ENCODE results near the gene RARS2.
"Not testable (repeated sequence)": the region's sequence is repeated elsewhere in the genome, so short reads cannot be mapped to it uniquely, and the experiment has no call there.

Gene RARS2

DNA sequence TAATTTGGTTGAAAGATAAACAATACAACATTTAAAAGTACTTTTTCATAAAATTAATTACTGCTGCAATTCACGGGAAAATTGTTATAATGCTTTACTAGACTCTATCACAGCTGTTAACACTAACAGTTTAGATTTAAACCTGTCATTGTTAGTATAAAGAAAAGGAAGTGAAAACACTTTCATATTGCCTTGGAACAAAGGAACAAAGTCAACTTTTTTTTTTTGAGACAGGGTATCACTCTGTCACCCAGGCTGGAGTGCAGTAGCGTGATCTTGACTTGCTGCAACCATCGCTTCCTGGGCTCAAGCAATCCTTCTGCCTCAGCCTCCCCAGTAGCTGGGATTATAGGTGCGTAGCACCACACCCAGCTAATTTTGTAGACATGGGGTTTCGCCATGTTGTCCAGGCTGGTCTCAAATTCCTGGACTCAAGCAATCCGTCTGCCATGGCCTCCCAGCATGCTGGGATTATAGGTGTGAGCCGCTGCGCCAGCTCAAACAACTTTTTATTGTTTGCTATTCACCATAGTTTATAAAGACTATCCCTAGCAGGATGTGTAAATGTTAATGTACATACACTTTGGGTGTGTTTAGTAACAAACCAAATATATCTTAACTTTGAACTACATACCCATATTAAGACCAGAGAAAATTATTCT, 94.9 kb downstream of the RARS2 start:
- DNase-seq = no peak

DNA sequence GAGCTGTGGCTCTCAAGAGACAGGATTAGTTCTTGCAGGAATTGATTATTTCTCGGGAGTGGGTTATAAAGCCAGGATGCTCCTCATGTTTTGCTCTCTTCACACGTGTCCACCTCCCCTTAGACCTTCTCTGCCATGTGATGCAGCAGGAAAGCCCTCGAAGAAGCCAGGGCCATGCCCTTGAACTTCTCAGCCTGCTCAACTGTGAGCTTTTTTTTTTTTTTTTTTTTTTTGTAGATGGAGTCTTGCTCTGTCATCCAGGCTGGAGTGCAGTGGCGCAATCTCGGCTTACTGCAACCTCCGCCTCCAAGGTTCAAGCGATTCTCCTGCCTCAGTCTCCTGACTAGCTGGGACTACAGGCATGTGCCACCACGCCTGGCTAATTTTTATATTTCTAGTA, 100.5 kb downstream of the RARS2 start:
- DNase-seq = not testable (repeated sequence)

GRCh38 chr6:87487555-87487954, 102.2 kb downstream of the RARS2 start:
- DNase-seq = no peak

DNA sequence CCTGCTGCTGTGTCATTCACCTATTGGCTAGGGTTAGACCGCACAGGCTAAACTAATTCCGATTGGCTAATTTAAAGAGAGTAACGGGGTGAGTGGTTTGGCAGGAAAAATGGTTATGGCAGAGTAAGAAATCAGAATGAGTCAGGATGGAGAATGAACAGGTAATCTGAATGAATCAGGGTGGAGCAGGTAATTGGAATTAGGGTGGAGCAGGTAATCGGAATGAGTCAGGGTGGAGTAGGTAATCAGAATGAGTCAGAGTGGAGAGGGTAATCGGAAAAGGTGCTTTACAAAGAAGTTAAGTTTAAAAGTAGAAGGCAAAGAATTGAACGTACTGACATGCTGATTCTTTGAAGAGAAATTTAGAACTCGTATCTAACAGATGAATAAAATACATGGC, 105.3 kb downstream of the RARS2 start:
- DNase-seq = no peak

DNA sequence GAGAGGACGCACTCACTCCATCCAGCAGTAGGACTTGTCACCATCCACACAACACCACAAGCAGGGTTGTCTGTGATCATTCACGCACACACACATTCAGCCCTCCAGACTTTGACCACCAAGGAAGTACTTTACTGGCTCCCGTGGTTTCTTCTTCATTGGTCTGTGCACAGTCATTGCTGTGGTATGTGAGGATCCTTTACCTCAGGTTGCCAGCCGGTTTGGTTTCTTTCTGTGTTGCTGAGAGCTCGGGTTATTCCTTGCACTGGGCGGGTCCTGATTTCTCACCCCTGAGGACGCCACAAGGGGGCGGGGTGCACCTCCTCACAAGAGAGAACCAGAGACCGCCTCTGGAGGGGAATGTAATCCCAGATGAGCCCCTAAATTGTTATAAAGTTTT, 105.9 kb downstream of the RARS2 start:
- no peak for DNase-seq

DNA sequence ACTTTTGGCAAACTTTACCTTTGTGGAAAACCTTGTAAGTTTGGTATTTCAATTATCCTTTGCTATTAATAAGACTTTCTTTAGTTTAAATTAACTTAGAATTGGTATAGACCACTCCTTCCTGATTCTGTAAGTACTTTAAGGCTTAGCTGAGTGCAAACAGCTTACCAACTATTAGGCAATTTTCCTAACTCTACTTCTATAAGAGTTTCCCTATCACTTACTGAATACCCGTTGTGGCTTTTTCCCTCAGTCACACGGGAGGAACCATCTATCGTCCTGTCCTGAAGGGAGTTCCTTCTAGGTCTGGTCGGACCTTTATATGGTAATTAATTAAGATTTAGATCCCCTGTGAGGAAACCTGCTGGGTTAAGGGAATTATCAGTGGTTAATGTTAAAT, 107.4 kb downstream of the RARS2 start:
- no peak for DNase-seq

DNA sequence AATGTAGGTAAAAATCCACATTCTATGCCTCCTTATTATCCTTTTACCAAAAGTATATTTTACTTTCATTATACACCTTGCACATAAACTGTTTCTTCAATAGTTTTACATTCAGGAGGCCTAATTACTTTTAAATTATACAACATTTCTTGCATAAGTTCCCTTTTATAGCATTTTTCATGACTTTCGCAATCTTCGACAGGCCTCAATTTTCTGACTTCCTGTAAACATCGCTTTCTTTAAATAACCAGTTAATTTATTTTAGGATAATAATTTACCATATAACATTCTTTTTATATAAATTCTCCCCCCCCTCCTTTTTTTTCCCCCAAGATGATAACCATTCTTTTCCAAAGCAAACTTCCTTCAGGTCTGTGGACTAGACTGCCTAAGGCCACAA, 107.9 kb downstream of the RARS2 start:
- no peak for DNase-seq

DNA sequence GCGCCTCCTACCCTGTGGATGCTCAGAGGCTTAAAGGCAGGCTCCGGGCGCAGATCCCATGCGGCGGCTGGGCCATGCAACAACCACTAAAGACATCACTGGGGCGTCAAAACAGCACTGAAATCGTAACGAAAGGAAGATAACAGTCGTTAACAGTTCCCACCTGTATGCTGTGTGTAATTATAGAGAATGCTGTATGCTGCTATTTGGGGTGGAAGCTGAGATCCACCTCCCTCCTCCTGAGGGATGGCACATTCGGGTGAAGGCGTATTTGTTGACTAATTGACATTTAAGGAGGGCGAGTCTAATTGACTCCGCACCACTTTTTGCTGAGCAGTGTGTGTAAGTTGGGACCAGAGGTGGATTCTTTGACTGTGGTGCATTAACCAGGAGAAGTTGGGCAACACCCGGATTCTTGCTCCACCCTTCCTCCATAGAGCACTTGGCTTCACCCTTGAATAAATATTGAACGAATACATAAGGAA, 116.3 kb downstream of the RARS2 start:
- peak; percentile 0 for DNase-seq

DNA sequence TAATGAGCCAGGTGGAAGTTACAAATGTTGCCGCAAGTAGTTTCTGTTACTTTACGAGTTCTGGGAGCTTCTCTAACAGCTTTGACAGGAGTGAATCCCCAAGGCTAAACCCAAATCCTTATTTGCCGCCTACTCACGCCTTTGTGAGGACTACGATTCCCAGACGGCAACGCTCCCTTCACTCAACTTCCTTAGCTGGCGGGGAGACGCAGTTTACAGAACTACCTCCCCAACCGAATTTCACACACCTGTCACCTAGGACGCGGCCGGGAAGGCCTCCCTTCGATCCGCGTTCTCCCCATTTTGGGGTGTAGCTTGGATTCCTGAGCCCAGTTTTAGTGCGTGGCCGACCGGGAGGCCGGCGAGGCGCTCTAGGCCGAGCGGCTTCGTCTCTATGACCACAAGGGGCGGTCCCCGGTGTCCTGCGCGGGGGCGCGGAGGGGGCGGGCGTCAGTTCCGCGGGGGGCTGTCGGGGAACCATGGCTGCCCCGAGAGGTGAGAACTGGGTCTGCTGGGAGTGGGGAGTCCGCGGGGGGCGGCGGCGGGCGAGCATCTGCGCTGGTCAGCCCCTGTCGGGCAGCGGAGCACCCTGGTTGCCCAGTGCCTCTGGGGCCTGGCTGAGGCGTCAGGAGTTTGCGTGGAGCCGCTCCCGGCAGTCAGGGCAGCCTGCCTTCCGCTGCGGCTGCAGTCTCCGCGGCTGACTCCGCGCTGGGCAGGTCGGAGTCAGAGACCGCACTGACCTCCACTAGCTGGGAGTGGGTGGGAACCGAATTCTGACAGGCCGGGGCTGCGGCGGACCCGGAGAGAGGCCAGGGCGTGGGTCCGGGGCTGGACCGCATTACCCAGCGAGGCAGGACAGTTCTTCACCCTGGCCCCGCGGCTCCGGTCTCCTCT, 117.0 kb downstream of the RARS2 start, which contains the start of gene SLC35A1:
Gene SLC35A1 (plus strand): TSS at position 450 of the 894 bp plus-strand sequence. CDS start 30 bp downstream, at position 480.
- DNase-seq = peak; percentile 43

DNA sequence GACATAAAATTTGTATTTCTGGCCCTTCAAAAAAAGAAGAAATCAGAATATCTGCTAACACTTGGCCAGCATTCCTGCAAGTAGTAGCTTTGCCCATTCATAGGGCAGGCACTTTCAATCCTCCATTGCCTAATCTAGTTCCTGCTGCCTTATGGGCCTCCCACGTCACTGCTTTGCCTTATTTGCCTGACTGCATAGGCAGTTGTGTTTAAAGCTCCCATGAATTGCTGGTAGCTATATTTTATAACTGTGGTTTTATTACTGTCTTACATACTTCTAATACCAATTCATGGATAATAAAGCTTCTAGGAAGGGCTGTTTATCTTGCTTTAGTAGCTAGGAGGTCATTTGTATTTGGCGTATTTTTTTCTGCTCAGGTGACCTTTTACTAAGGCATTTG, 124.7 kb downstream of the RARS2 start:
- no peak for DNase-seq
